Ishikawa (cell line): ENCODE data around the gene RYR3.

Experiments
- CEBPB ChIP-seq: IDR thresholded peaks from 2 replicates; pipeline ENCODE4 v1.6.1; 2012
- CREB1 ChIP-seq: IDR thresholded peaks from 2 replicates; pipeline ENCODE4 v1.6.1; 2012; ENCODE audit warnings: low read depth
- EGR1 ChIP-seq: IDR thresholded peaks from 2 replicates; pipeline ENCODE4 v1.6.1; 2012
- EP300 ChIP-seq: IDR thresholded peaks from 2 replicates; pipeline ENCODE4 v1.6.1; 2012; ENCODE audit warnings: borderline replicate concordance
- FOXM1 ChIP-seq: IDR thresholded peaks from 2 replicates; pipeline ENCODE4 v1.6.1; 2012; ENCODE audit warnings: low read depth, borderline replicate concordance
- NFIC ChIP-seq: IDR thresholded peaks from 2 replicates; pipeline ENCODE4 v1.6.1; 2012
- RAD21 ChIP-seq: IDR thresholded peaks from 2 replicates; pipeline ENCODE4 v1.6.1; 2012; ENCODE audit warnings: low read depth
- TAF1 ChIP-seq: IDR thresholded peaks from 2 replicates; pipeline ENCODE4 v1.6.1; 2012; ENCODE audit warnings: low read depth, mild to moderate bottlenecking
- TCF12 ChIP-seq: IDR thresholded peaks from 2 replicates; pipeline ENCODE4 v1.6.1; 2012; ENCODE audit warnings: low read depth
- TEAD4 ChIP-seq: IDR thresholded peaks from 2 replicates; pipeline ENCODE4 v1.6.1; 2012
- YY1 ChIP-seq: IDR thresholded peaks from 2 replicates; pipeline ENCODE4 v1.6.1; 2012; ENCODE audit warnings: low read depth
- ZBTB7A ChIP-seq: IDR thresholded peaks from 2 replicates; pipeline ENCODE4 v1.6.1; 2012; ENCODE audit warnings: low read depth
- TF ChIP-seq, protein P1 (sequence below): IDR thresholded peaks from 2 replicates; pipeline ENCODE4 v1.6.1; 2012
- TF ChIP-seq, protein P2 (sequence below): IDR thresholded peaks from 2 replicates; pipeline ENCODE4 v1.6.1; 2012; ENCODE audit warnings: low read depth, mild to moderate bottlenecking
- TF ChIP-seq, protein P3 (sequence below): IDR thresholded peaks from 2 replicates; pipeline ENCODE4 v1.6.1; 2012

The RYR3 gene

DNA sequence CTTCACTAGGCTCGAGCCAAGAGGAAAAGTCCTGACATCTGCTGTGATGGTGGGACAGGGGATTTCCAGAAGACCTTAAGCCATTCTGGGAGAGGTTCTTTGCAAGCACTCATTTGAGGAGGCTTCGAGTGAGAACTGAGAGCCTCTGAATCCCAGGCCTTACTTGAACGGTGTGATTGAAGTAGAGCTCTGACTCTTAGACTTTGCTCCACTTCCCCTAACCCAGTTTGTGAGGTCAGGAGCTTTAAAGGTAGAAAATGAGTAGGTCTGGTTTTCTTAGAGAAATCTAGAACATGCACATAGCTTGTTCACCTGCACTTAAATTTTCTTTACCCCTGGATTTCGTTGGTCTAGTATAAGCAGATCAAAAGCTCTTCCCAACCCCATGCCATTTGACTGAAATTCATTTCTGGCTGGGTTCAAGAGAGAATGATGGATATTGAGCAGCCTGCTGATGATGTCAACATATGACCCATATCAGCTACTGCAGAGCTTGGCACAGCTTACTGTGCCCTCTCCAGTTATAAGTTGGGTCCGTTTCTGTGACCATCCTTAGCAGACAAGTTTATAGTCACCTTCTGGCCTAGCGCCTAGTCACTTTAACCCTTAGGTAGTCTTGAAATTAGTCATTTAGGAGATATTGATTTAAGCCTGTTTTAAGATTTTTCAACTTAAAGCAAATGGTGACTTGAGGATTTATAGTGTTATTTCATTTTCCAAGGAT is 428.3 kb downstream of the RYR3 start:
- TF ChIP-seq CREB1 (no peak), EGR1 (no peak), CEBPB (no peak), YY1 (no peak), EP300 (no peak), NFIC (no peak), TAF1 (no peak), TEAD4 (no peak), FOXM1 (no peak), RAD21 (no peak)
- TF ChIP-seq, protein P1, sequence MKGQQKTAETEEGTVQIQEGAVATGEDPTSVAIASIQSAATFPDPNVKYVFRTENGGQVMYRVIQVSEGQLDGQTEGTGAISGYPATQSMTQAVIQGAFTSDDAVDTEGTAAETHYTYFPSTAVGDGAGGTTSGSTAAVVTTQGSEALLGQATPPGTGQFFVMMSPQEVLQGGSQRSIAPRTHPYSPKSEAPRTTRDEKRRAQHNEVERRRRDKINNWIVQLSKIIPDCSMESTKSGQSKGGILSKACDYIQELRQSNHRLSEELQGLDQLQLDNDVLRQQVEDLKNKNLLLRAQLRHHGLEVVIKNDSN, result no peak
- TF ChIP-seq, protein P2, sequence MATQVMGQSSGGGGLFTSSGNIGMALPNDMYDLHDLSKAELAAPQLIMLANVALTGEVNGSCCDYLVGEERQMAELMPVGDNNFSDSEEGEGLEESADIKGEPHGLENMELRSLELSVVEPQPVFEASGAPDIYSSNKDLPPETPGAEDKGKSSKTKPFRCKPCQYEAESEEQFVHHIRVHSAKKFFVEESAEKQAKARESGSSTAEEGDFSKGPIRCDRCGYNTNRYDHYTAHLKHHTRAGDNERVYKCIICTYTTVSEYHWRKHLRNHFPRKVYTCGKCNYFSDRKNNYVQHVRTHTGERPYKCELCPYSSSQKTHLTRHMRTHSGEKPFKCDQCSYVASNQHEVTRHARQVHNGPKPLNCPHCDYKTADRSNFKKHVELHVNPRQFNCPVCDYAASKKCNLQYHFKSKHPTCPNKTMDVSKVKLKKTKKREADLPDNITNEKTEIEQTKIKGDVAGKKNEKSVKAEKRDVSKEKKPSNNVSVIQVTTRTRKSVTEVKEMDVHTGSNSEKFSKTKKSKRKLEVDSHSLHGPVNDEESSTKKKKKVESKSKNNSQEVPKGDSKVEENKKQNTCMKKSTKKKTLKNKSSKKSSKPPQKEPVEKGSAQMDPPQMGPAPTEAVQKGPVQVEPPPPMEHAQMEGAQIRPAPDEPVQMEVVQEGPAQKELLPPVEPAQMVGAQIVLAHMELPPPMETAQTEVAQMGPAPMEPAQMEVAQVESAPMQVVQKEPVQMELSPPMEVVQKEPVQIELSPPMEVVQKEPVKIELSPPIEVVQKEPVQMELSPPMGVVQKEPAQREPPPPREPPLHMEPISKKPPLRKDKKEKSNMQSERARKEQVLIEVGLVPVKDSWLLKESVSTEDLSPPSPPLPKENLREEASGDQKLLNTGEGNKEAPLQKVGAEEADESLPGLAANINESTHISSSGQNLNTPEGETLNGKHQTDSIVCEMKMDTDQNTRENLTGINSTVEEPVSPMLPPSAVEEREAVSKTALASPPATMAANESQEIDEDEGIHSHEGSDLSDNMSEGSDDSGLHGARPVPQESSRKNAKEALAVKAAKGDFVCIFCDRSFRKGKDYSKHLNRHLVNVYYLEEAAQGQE, result no peak

DNA sequence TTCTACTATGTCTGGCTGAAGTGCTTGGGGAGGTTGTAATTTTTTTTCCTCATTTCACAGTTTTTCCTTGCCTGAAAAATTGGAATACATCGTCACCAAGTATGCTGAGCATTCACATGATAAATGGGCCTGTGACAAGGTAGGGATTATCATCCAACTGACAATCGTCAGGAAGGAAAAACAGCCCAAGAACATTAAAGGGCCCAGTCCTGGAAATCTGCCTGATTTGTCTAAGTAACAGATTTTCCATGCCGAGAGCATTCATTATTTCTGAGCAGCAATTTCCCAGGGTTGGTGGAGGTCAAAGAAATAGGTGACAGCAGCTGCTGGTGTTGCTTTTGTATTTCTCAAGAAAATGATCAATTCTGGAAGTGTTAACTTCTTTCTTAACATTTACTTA is 431.5 kb downstream of the RYR3 start:
- TF ChIP-seq, protein P1, result no peak
- TF ChIP-seq, protein P2, result no peak
- TF ChIP-seq TAF1 (no peak), FOXM1 (no peak), TEAD4 (no peak), YY1 (no peak), NFIC (no peak), EP300 (no peak)
- TF ChIP-seq, protein P3, sequence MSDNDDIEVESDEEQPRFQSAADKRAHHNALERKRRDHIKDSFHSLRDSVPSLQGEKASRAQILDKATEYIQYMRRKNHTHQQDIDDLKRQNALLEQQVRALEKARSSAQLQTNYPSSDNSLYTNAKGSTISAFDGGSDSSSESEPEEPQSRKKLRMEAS, result no peak

DNA sequence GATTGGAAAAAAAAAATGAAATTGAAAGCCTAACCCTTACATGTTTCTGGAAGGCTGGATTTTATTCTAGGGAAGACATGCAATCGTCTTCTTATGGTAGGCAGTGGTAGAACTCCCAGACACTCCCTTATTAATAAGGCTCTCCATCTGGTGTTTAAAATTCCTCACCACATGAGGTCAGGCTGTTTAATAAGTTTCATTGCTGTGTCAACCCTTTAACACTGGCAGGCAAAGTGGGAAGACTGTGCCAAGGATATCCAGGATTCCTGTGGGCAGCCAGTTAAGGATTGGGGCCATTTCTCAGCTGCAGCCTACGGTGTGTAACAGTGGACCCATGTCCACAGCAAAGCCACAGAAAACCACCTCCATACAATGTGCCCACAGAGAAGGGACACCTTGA is 432.0 kb downstream of the RYR3 start:
- TF ChIP-seq FOXM1 (no peak), EGR1 (no peak), CREB1 (no peak), NFIC (no peak), EP300 (no peak), TAF1 (no peak), YY1 (no peak), TEAD4 (no peak), TCF12 (no peak), RAD21 (no peak), CEBPB (no peak), ZBTB7A (no peak)
- TF ChIP-seq, protein P3, result no peak
- TF ChIP-seq, protein P1, result no peak
- TF ChIP-seq, protein P2, result no peak

DNA sequence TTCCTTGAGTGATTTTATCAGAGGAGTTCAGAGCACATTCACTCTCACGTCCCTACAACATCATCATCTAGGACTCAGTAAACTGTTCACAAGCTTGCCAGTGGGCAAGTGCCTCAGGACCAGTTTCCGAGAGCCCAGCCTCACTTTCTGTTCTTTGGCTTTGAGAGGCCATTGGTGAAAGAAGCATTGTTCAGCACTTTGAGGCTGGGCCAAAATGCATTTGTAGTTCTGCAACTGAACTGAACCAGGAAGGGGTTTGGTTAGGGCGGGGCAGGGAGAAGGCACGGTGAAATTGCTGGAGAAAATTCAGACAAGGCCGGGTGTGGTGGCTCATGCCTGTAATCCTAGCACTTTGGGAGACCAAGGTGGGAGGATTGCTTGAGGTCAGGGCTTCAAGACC is 435.4 kb downstream of the RYR3 start:
- TF ChIP-seq, protein P1, result no peak
